ENCODE measurements around the gene TRIAP1. TPM values are rescaled to one million over a fixed set of nuclear protein-coding genes. Genes with fewer than 3 reads are reported as not detected.
"Not testable (repeated sequence)": the region's sequence is repeated elsewhere in the genome, so short reads cannot be mapped to it uniquely, and the experiment has no call there.

The TRIAP1 gene
- total RNA-seq, 1 experiment from 2014 or later = 27.5 TPM

GRCh38 chr12:120488057-120488640, 42.0 kb upstream of the TRIAP1 start:
- no peaks in the 10 kb centered on the region for H3K27me3 ChIP-seq (ENCODE audit: insufficient read depth, low read depth)
- intact Hi-C loops (cut with micrococcal nuclease; ENCODE audit: unreplicated experiment) = no loop called here
- H2AFZ ChIP-seq = no peak overlapping the region
- no peaks in the 10 kb centered on the region for H3K9me3 ChIP-seq (ENCODE audit: insufficient read depth, low read depth)
- no peak overlapping the region for H3K27ac ChIP-seq
- ChIA-PET CTCF (no interaction called here), POLR2A (ENCODE audit: unreplicated experiment) (no interaction called here)
- no peaks in the 10 kb centered on the region for H3K79me2 ChIP-seq (ENCODE audit: low read depth)
- no peak overlapping the region for H3K4me2 ChIP-seq
- H3K4me1 ChIP-seq (replicated peaks; ENCODE audit: insufficient read depth) = no peaks in the 10 kb centered on the region
- H3K36me3 ChIP-seq (ENCODE audit: low read depth) = no peaks in the 10 kb centered on the region; the same call in 1 of the 2 replicates
- H3K9me2 ChIP-seq (ENCODE audit: insufficient read depth) = no peaks in the 10 kb centered on the region
- TF ChIP-seq, protein P1, sequence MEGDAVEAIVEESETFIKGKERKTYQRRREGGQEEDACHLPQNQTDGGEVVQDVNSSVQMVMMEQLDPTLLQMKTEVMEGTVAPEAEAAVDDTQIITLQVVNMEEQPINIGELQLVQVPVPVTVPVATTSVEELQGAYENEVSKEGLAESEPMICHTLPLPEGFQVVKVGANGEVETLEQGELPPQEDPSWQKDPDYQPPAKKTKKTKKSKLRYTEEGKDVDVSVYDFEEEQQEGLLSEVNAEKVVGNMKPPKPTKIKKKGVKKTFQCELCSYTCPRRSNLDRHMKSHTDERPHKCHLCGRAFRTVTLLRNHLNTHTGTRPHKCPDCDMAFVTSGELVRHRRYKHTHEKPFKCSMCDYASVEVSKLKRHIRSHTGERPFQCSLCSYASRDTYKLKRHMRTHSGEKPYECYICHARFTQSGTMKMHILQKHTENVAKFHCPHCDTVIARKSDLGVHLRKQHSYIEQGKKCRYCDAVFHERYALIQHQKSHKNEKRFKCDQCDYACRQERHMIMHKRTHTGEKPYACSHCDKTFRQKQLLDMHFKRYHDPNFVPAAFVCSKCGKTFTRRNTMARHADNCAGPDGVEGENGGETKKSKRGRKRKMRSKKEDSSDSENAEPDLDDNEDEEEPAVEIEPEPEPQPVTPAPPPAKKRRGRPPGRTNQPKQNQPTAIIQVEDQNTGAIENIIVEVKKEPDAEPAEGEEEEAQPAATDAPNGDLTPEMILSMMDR (conservative IDR thresholded peaks at IDR 0.05) = no peak
- TF ChIP-seq EZH2 (IDR thresholded peaks at IDR 0.05; ENCODE audit: low read depth) = no peak
- H4K20me1 ChIP-seq (ENCODE audit: insufficient read depth) = no peaks in the 10 kb centered on the region
- no peaks in the 10 kb centered on the region; the same call in 1 of the 2 replicates for H3F3A ChIP-seq (ENCODE audit: insufficient read depth, low read depth)
- no TSS peak for BruUV-seq (replicated peaks)
- DNase-seq = no peak
- H3K4me3 ChIP-seq = no peak overlapping the region

DNA sequence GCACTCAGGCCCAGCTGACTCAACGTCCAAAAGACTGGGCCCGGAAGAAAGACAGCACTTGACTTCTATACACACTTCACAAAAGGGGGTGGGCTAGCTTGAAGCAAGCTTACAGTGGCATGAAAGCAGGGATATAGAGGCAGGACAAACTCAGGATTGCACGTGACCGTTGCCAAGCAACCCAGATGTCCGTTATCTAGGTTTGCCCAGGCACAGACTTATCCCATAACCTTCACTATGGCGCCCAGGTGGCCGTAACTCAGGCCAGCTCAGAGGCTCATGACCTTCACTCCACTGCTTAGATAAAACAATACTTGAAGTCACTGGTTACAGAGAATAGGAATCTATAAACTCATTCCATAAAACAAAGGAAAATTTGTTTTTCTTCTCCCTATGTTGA, 41.4 kb upstream of the TRIAP1 start:
- H3K27me3 ChIP-seq (ENCODE audit: insufficient read depth, low read depth); intact Hi-C loops (cut with micrococcal nuclease; ENCODE audit: unreplicated experiment); H3K4me1 ChIP-seq (replicated peaks; ENCODE audit: insufficient read depth); H4K20me1 ChIP-seq (ENCODE audit: insufficient read depth); H3K9me2 ChIP-seq (ENCODE audit: insufficient read depth); H3K9me3 ChIP-seq (ENCODE audit: insufficient read depth, low read depth); H2AFZ ChIP-seq; BruUV-seq (replicated peaks); H3K4me3 ChIP-seq; DNase-seq; H3K4me2 ChIP-seq; H3F3A ChIP-seq (ENCODE audit: insufficient read depth, low read depth); POLR2A ChIA-PET (ENCODE audit: unreplicated experiment); CTCF ChIA-PET; H3K36me3 ChIP-seq (ENCODE audit: low read depth); H3K27ac ChIP-seq; H3K79me2 ChIP-seq (ENCODE audit: low read depth): not testable (repeated sequence)

DNA sequence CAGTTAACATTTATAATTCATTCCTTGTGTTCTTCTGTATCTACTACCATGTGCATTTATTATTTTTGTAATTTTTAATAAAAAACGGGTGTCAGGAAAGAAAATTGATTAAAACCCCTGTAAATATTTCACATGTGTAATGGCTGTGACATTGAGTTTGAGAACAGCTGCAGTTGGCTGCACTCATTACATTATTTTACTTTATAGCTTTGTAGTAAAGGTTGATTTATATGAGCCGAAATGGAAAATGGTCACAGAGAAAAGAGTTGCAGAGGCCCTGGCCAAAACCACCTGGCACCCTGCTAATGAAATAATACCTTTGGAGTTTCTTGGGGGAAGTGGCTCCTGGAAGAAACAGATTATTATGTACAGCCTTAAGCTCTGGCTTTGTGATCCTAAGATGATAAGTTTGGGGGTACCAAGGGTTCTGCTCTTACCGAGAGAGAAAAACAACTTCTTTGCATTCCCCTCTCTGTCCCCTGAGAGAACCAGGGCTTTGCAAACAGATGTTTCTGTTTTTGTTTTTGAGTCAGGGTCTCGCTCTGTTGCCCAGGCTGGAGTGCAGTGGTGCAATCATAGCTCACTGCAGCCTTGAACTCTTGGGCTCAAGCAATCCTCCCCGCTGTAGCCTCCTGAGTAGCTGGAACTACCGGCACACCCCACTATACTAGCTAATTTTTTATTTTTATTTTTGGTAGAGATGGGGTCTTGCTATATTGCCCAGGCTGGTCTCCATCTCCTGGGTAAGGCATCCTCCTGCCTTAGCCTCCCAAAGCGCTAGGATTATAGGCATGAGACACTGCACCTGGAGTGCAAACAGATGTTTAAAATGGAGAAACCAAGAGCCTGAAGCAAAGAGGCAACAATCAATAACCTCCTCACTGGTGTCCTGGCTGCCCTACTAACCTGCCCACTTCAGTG, 40.0 kb upstream of the TRIAP1 start:
- Histone ChIP-seq H2AFZ (no peak overlapping the region), H3K4me2 (no peak overlapping the region), H3K79me2 (ENCODE audit: low read depth) (no peaks in the 10 kb centered on the region), H3K27me3 (ENCODE audit: insufficient read depth, low read depth) (no peaks in the 10 kb centered on the region), H3K4me3 (no peak overlapping the region), H3K9me3 (ENCODE audit: insufficient read depth, low read depth) (no peaks in the 10 kb centered on the region), H3F3A (ENCODE audit: insufficient read depth, low read depth) (no peaks in the 10 kb centered on the region; the same call in 1 of the 2 replicates), H3K36me3 (ENCODE audit: low read depth) (no peaks in the 10 kb centered on the region; the same call in 1 of the 2 replicates), H3K27ac (no peak overlapping the region), H3K4me1 (replicated peaks; ENCODE audit: insufficient read depth) (no peaks in the 10 kb centered on the region), H3K9me2 (ENCODE audit: insufficient read depth) (no peaks in the 10 kb centered on the region), H4K20me1 (ENCODE audit: insufficient read depth) (no peaks in the 10 kb centered on the region)
- no peak for DNase-seq
- intact Hi-C loops (cut with micrococcal nuclease; ENCODE audit: unreplicated experiment) = no loop called here
- no TSS peak for BruUV-seq (replicated peaks)
- TF ChIP-seq, protein P1 (conservative IDR thresholded peaks at IDR 0.05) = no peak
- no peak for TF ChIP-seq EZH2 (IDR thresholded peaks at IDR 0.05; ENCODE audit: low read depth)
- CTCF ChIA-PET = no interaction called here
- POLR2A ChIA-PET (ENCODE audit: unreplicated experiment) = no interaction called here

Data from PC-9 (cell line).